BJ (cell line): ENCODE data around the gene FSCN2. TPM values are rescaled to one million over a fixed set of nuclear protein-coding genes. Genes with fewer than 3 reads are reported as not detected.
A peak's percentile ranks its signal among the peaks of the same experiment; 100 is the strongest.

Experiments
- CTCF ChIA-PET: fragments of 350-600 bp; formaldehyde crosslinking; extraction: SDS; loops from one replicate; lab custom pipeline; 2021; ENCODE audit warnings: antibody characterized with exemption, inconsistent platforms; lab: Yijun Ruan, JAX
- POLR2A ChIA-PET: fragments of 300-600 bp; sonication (Branson Sonifier 250); formaldehyde crosslinking; extraction: SDS; loops from one replicate; lab custom pipeline; 2021; ENCODE audit warnings: antibody characterized with exemption; lab: Charles Lee
- DNase-seq: peaks from one replicate; pipeline ENCODE4 v3.0.0-alpha.2; 2011; ENCODE audit warnings: low read depth
- H3K27me3 ChIP-seq: 2 replicates; pipeline ENCODE4 v1.6.0; 2011; ENCODE audit warnings: low read length; ENCODE audit not compliant: control insufficient read depth, insufficient read depth
- H3K36me3 ChIP-seq: 2 replicates; pipeline ENCODE4 v1.5.1; 2011; ENCODE audit warnings: low read length; ENCODE audit not compliant: control insufficient read depth, insufficient read depth
- H3K4me3 ChIP-seq: 2 replicates; pipeline ENCODE4 v1.5.1; 2011; ENCODE audit warnings: low read depth, mild to moderate bottlenecking, control low read depth, low read length
- polyA plus RNA-seq: library from polyadenylated mRNA; depleted of rRNA; stranded (reverse); fragments of >200 nt; gene quantifications from 2 replicates; pipeline ENCODE4 v1.2.3, GENCODE V29; 2011
- TF ChIP-seq, protein P1 (sequence below): IDR thresholded peaks from 2 replicates; pipeline ENCODE4 v1.5.1; 2011; ENCODE audit warnings: low read depth, mild to moderate bottlenecking, control low read depth, inconsistent platforms, low read length, moderate library complexity; ENCODE audit not compliant: insufficient read depth

Gene FSCN2
- polyA plus RNA-seq, 1 experiment: 1.3 TPM

DNA sequence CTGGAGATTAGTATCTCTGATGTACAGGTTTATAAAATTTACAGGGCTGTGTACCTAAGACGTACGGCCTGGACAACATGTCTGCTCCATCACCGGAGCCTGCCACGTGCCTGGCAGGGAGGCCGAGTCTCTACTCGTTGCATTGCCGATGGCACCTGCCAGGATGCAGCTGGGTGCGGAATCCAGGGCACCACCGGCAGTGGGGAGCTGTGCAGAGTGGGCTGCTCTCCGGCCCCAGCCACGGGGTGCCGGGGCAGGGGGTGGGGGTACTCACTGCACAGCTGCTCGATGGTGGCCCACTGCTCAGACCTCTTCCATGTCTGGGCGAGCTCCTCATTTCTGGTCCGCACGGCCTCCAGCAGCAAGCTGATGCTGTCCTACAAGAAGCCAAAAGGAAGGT lies 37.1 kb downstream of the FSCN2 start:
- TF ChIP-seq, protein P1, sequence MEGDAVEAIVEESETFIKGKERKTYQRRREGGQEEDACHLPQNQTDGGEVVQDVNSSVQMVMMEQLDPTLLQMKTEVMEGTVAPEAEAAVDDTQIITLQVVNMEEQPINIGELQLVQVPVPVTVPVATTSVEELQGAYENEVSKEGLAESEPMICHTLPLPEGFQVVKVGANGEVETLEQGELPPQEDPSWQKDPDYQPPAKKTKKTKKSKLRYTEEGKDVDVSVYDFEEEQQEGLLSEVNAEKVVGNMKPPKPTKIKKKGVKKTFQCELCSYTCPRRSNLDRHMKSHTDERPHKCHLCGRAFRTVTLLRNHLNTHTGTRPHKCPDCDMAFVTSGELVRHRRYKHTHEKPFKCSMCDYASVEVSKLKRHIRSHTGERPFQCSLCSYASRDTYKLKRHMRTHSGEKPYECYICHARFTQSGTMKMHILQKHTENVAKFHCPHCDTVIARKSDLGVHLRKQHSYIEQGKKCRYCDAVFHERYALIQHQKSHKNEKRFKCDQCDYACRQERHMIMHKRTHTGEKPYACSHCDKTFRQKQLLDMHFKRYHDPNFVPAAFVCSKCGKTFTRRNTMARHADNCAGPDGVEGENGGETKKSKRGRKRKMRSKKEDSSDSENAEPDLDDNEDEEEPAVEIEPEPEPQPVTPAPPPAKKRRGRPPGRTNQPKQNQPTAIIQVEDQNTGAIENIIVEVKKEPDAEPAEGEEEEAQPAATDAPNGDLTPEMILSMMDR: no peak
- Histone ChIP-seq H3K27me3 (no peaks in the 10 kb centered on the region), H3K36me3 (peaks cover 13% of the 10 kb centered on the region), H3K4me3 (no peak overlapping the region)
- ChIA-PET POLR2A (no interaction called here), CTCF (interaction anchor here (2.4 to 6.1 kb wide), 2 partner anchors 9 to 36 kb away, joined by 12 to 35 read pairs; no protein-coding TSS in a partner anchor)
- DNase-seq: no peak

DNA sequence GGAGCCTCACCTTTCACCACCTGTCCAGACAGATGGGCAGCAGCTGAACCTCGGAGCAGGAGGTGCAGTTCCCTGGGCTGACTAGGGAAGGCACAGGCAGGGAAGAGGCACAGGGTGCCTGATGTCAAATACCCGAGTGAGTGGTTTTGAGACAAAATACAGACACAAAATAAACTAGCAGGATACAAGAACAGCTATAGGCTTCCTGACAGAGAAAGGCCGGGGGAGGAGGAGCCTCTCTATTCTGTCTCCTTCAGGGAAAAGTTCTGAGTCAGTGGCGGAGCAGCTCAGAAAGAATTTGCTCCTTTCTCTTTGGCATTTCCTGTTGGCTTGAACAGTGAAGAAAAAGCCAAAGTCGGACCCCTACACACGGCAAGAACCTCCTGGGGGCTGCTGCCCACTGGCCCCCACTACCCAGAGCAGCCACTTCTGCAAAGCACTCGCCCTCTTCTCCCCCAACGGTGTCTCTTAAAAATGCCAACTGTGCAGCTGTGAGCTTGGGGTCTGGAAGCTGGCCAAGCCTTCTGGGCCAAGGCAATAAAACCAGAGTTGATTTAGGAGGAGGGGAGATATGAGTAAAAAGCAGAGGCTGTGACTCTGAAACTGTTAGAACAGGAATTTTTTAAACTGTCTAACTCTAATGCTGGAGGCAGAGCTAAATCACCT lies 38.4 kb downstream of the FSCN2 start:
- Histone ChIP-seq H3K4me3 (no peak overlapping the region), H3K27me3 (no peaks in the 10 kb centered on the region), H3K36me3 (peaks cover 18% of the 10 kb centered on the region)
- CTCF ChIA-PET: interaction anchor here (0.6 to 6.1 kb wide), 4 partner anchors 11 to 312 kb away, joined by 3 to 35 read pairs (median 8); no protein-coding TSS in a partner anchor
- DNase-seq: peak; percentile 95
- POLR2A ChIA-PET: interaction anchor here (0.5 to 1.5 kb wide), 6 partner anchors 11 to 155 kb away, joined by 3 to 14 read pairs (median 4); partner anchors contain the start of gene FSCN2
- TF ChIP-seq, protein P1: no peak

DNA sequence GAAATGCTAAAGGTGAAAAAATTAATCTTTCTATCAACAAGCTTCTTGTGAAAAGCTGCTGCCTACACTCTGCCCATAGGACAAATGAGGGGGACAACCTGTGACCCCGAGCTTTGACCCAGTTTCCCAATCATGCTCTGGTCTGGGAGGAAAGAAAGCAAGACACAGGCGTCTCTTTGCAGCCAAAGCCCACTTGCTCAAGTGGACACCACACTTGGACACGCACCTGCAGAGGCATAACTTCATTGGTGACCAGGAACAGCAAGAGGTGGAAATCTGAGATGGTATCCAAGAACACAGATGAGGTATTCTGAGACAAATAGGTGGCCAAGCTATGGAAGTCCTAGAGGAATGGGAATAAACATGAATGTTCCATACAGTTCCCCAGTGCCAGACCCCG lies 39.0 kb downstream of the FSCN2 start:
- ChIA-PET POLR2A (interaction anchor here (0.5 to 1.5 kb wide), 5 partner anchors 10 to 155 kb away, joined by 3 to 9 read pairs (median 4); no protein-coding TSS in a partner anchor), CTCF (interaction anchor here (1.2 to 6.1 kb wide), 2 partner anchors 12 to 34 kb away, joined by 5 to 35 read pairs; no protein-coding TSS in a partner anchor)
- Histone ChIP-seq H3K27me3 (no peaks in the 10 kb centered on the region), H3K36me3 (peaks cover 19% of the 10 kb centered on the region), H3K4me3 (no peak overlapping the region)
- TF ChIP-seq, protein P1: no peak
- no peak for DNase-seq

DNA sequence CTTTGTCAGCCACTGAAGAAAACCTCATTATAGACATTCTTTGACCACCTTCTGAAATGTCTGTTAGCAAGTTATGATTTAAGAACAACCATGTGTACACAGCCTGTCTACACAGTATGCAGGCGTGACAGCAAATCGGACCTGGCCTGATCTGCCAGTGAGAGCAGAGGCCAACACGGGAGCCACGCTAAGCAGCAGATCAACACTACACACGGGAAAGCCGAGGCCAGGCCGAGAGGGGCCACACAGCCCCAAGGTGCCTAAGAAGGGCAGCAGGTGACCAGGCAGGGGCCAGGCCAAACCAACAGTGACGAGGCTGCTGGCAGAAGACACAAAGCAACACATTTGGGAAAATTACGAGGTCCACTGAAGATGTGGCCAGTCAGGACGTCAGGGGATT lies 40.2 kb downstream of the FSCN2 start:
- CTCF ChIA-PET: interaction anchor here (0.6 to 2.0 kb wide), 2 partner anchors 10 to 33 kb away, joined by 3 to 7 read pairs; no protein-coding TSS in a partner anchor
- H3K36me3 ChIP-seq: peaks cover 19% of the 10 kb centered on the region
- no peak overlapping the region for H3K4me3 ChIP-seq
- POLR2A ChIA-PET: no interaction called here
- TF ChIP-seq, protein P1: no peak
- no peaks in the 10 kb centered on the region for H3K27me3 ChIP-seq
- DNase-seq: no peak

DNA sequence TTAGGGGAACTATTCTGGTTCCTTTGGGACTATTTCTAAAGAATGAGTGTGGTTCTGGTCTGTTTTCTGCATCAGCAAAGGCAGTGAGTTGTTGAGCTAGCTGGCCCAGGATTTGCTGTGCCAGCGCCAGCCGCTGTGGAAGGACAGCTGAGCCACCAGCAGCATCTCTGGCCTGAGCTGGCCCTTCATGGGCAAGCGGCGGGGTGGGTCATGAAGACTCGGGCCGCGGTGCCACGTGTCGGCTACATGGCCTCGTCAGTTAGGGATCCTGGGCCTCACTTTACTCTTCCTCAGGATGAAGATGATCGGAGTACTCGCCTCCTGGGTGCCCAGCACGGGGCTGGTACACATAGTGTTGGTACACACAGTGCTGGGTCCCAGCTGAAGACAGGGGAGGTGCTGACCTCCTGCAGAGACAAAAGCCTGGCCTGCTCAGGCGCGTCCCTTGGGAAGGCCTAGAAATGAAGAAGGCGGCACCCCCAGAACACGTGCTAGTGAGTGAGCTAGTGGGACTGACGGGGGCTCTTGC lies 41.9 kb downstream of the FSCN2 start:
- Histone ChIP-seq H3K4me3 (no peak overlapping the region), H3K27me3 (no peaks in the 10 kb centered on the region), H3K36me3 (peaks cover 19% of the 10 kb centered on the region)
- POLR2A ChIA-PET: no interaction called here
- TF ChIP-seq, protein P1: no peak
- CTCF ChIA-PET: interaction anchor here (2.0 kb wide), 1 partner anchor 31 kb away, joined by 7 read pairs; no protein-coding TSS in a partner anchor
- no peak for DNase-seq
